ENCODE data around the gene FBXL4.

The FBXL4 gene

DNA sequence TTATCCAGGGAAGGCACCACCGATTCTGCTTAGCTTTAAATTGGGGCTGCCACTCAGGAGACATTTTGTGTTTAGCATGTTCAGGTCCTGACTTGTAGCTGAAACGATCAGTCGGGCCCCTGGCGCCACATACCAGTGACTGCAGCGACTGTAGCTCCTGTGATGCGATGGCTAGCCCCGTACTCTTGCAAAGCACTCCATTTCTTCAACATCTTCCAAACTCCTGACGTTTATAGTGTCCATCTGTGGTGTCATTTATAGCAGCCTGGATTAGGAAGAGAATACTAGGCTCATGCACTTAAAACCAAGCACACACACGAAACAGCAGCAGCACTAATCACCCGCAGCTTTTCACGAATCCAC, 100.3 kb downstream of the FBXL4 start:
- DNase-seq (ENCODE audit: low read depth in 2 of 2): no peak
- TF ChIP-seq, protein P1, sequence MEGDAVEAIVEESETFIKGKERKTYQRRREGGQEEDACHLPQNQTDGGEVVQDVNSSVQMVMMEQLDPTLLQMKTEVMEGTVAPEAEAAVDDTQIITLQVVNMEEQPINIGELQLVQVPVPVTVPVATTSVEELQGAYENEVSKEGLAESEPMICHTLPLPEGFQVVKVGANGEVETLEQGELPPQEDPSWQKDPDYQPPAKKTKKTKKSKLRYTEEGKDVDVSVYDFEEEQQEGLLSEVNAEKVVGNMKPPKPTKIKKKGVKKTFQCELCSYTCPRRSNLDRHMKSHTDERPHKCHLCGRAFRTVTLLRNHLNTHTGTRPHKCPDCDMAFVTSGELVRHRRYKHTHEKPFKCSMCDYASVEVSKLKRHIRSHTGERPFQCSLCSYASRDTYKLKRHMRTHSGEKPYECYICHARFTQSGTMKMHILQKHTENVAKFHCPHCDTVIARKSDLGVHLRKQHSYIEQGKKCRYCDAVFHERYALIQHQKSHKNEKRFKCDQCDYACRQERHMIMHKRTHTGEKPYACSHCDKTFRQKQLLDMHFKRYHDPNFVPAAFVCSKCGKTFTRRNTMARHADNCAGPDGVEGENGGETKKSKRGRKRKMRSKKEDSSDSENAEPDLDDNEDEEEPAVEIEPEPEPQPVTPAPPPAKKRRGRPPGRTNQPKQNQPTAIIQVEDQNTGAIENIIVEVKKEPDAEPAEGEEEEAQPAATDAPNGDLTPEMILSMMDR (IDR thresholded peaks at IDR 0.05; ENCODE audit: low read depth, low read length): no peak
- no peak overlapping the region for H3K4me3 ChIP-seq (replicated peaks in 1 of 2; ENCODE audit: low read depth in 2 of 2, low read length in 2 of 2)

DNA sequence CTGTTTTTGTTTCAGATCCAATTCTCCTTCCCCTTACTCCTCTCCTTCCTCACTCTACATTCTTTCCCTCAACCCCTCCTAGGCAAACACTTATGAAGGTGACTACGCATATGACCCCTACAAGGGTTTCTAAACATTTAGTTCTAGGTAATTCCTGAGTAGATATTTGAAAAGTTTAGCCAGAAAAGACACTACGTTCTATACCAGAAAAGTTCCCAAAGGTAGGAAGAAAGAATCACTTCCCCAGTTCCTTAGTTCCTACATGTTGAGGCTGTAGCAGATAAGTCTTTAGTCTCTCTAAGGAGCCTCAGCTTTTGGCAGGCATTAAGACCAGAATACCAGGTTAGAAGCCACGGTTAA, 101.7 kb downstream of the FBXL4 start:
- no peak for DNase-seq (ENCODE audit: low read depth in 2 of 2)
- TF ChIP-seq, protein P1 (IDR thresholded peaks at IDR 0.05; ENCODE audit: low read depth, low read length): no peak
- H3K4me3 ChIP-seq (replicated peaks in 1 of 2; ENCODE audit: low read depth in 2 of 2, low read length in 2 of 2): no peak overlapping the region

DNA sequence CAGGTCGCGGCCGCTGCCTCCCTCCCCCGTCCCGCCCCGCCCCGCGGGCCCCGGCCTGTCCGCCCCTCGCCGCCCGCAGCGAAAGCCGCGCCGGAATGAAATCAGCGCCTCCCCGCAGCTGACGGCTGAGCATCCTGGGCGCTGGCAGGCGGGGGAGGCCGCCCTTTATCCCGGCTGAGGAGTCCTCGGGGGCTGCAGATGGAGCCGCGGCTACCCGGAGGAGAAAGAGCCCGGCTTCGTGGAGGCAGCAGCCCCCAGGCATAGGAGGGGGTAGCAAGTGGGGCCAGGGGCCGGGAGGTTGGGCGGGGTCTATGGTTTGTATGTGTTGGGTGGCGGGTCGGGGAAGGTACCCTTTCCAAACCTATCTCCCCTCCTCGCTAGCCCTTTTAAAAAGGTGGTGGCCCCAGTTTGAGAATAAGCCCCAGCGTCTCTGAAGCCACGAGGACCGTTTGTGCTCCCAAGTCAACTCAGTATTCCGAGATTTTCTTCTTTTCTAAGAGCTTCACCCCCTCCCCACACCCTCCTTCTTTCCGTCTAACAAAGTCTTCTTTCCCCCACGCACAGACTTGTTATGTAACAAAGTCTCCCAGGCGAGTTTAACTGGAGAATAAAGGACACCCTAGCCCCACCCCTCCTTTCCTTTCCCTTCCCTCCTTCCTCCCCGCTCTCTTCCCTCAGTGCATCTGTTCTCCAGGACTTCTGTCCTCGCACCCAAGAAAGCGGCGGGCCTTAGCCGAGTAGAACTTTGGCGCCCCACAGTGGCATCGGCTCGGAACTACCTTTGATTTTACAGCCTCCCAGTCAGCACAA, 102.3 kb downstream of the FBXL4 start:
- TF ChIP-seq, protein P1 (IDR thresholded peaks at IDR 0.05; ENCODE audit: low read depth, low read length): peak; percentile 88
- peak overlapping the region; percentile 13 to 26 for H3K4me3 ChIP-seq (replicated peaks in 1 of 2; ENCODE audit: low read depth in 2 of 2, low read length in 2 of 2)
- peak; percentile 87 for DNase-seq (ENCODE audit: low read depth in 2 of 2)

DNA sequence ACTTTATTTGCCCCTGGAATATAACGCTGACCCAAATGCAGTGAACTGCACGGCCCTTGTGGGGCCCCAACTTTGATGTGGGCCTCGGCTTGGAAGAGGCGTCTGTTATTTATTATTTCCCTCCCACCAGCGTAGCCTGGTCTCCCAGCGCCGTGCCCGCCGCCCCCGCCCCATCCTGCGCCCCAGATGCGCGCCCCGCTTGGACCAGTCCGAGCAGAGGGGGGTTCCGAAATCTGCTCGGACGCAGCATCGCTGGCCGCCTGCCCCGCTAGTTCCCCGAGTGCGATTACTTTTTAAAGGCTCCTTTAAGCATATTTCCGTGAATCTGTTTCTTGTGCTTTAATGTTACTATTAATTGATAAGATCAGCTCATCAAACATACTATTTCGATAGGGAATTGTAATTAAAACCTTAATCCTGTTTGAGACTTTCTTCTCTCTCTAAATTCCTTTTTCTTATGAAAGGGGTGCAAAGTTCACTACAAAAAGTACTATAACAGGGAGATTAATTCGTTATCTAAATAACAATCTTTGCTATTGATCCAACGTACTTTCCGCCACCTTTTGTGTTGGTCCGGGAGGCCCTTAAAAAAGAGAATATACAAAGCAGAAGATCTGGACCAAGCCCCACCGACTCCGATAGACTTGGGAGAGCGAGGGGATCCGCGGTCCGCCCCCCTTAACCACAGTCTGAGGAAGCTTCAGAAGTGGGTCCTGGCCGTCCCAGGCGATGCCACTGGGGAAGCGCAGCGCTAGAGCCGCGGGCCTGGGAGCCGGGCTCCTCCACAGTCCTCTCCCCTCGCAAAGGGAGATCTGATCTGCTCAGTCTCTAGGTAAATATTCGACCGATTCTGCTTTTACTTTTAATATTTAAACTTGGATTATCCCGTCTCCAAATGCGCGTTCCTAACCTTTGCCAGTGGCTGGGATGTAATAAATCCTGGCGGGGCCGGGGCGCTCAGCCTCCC, 103.2 kb downstream of the FBXL4 start:
- no peak for DNase-seq (ENCODE audit: low read depth in 2 of 2)
- peak overlapping the region; percentile 11 to 26 for H3K4me3 ChIP-seq (replicated peaks in 1 of 2; ENCODE audit: low read depth in 2 of 2, low read length in 2 of 2)
- TF ChIP-seq, protein P1 (IDR thresholded peaks at IDR 0.05; ENCODE audit: low read depth, low read length): no peak

DNA sequence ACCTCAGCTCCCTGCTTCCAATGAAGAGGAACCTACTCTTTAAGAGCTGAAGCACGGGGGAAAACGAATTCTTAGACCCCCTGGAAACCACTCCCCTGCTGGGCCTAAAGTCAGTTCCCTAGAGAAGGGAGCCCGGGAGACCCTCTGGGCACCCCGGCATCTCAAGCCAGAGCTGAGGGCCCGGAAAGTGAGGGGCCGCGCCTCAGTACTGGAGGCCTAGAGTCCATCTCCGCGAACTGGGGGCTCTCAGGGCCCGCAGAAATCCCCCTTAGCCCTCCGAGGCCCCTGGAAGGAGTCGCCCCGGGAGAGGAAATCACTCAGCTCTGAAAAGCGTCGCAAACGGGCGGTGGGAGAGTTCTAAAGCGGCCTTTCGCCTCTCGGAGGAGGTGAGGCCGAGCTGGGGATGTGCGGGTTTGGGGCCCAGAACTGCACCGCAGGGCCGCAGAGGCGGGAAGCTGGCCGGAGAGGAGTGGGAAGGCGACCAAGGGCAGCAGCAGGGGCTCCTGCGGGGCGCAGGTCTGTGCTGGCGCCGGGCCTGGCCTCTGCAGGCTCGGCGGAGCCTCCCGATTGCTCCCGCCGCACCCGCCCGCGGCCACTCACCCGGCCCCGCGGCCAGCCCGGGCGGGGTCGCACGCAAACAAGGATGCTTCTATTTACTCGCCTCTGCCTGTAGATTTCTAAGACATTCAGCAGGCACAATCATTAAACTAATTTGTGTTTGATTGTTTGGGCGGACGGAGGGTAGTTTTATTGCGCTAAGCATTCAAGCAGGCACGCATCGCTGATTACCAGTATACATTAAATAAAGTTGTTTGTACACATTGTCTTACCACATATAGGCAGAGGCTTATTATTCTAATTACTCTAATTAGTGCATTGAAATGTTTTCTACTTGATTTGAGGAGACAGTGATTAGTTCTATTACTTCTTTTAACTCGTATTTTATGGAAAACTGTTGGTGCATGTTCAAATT, 104.2 kb downstream of the FBXL4 start:
- no peak for DNase-seq (ENCODE audit: low read depth in 2 of 2)
- H3K4me3 ChIP-seq (replicated peaks in 1 of 2; ENCODE audit: low read depth in 2 of 2, low read length in 2 of 2): no peak overlapping the region
- TF ChIP-seq, protein P1 (IDR thresholded peaks at IDR 0.05; ENCODE audit: low read depth, low read length): no peak

Measured in cardiac fibroblast (primary cell).